Right renal cortex interstitium (tissue), 3 donors: ENCODE data around the gene AMBRA1. TPM values are rescaled to one million over a fixed set of nuclear protein-coding genes. Genes with fewer than 3 reads are reported as not detected.
A peak's percentile ranks its signal among the peaks of the same experiment; 100 is the strongest.

Experiments
- DNase-seq, 3 donors: peaks; one replicate each; pipeline ENCODE4 v3.0.0-alpha.2; 2013; ENCODE audit warnings: low read depth in 3 of 3, low spot score in 2 of 3
- polyA plus RNA-seq, 3 donors: library from polyadenylated mRNA; unstranded; fragments of 120-200 nt; gene quantifications; one replicate each; pipeline ENCODE4 v1.2.1, GENCODE V29; 2013; ENCODE audit not compliant: insufficient read length in 3 of 3

AMBRA1 gene
- polyA plus RNA-seq, 3 donors: 25.2 to 26.9 (median 25.3) TPM

GRCh38 chr11:46386005-46386578, 207.7 kb downstream of the AMBRA1 start:
- no peak for DNase-seq

- DNase-seq: no peak
Observed at GRCh38 chr11:46385169-46386004, 208.4 kb downstream of the AMBRA1 start.

GRCh38 chr11:46383974-46384701, 209.7 kb downstream of the AMBRA1 start:
- DNase-seq: no peak

- DNase-seq: no peak
Observed at GRCh38 chr11:46383404-46383758, 210.4 kb downstream of the AMBRA1 start.

GRCh38 chr11:46382646-46383403, 211.0 kb downstream of the AMBRA1 start:
- no peak for DNase-seq

GRCh38 chr11:46381819-46382645, 211.8 kb downstream of the AMBRA1 start:
- DNase-seq: no peak

GRCh38 chr11:46381048-46381818, 212.6 kb downstream of the AMBRA1 start, which contains the start of gene MDK:
Gene MDK, plus strand, starts transcription at chr11:46381669. Its CDS starts 389 bp downstream, at chr11:46382058.
- no peak for DNase-seq

- no peak for DNase-seq
Observed at GRCh38 chr11:46380340-46381047, 213.3 kb downstream of the AMBRA1 start.

- peak in 1 of 3 donors; percentile 78 for DNase-seq
Observed at GRCh38 chr11:46379482-46380293, 214.1 kb downstream of the AMBRA1 start.

- DNase-seq: no peak
Observed at GRCh38 chr11:46378811-46379481, 214.9 kb downstream of the AMBRA1 start.

- DNase-seq: no peak
Observed at GRCh38 chr11:46378296-46378695, 215.5 kb downstream of the AMBRA1 start.

GRCh38 chr11:46377831-46378230, 216.0 kb downstream of the AMBRA1 start:
- no peak for DNase-seq

GRCh38 chr11:46377290-46377689, 216.5 kb downstream of the AMBRA1 start:
- DNase-seq: no peak

GRCh38 chr11:46376258-46377050, 217.4 kb downstream of the AMBRA1 start:
- DNase-seq: no peak

- no peak for DNase-seq
Observed at GRCh38 chr11:46375392-46376101, 218.3 kb downstream of the AMBRA1 start.

GRCh38 chr11:46374815-46375214, 219.0 kb downstream of the AMBRA1 start:
- no peak for DNase-seq
